ENCODE data around the gene RORC. TPM values are rescaled to one million over a fixed set of nuclear protein-coding genes. Genes with fewer than 3 reads are reported as not detected.

RORC gene
- total RNA-seq, 1 donor from 2014 or later, result 5.9 TPM

GRCh38 chr1:151832318-151832980 lies 847 bp upstream of the RORC start:
- intact Hi-C loops (cut with DNase I), result loop anchor here (2.0 to 10.0 kb wide), 4 partner anchors 42 to 388 kb away; partner anchors contain the start of genes MRPL9 and TDRKH
- DNase-seq (ENCODE audit: low spot score), result peak; percentile 90

- intact Hi-C loops (cut with DNase I), result loop anchor here (5.0 to 10.0 kb wide), 3 partner anchors 69 to 386 kb away; partner anchors contain the start of gene MRPL9
- DNase-seq (ENCODE audit: low spot score), result no peak
Observed at GRCh38 chr1:151831256-151831591, 378 bp downstream of the RORC start.

- intact Hi-C loops (cut with DNase I), result loop anchor here (5.0 to 10.0 kb wide), 3 partner anchors 68 to 385 kb away; partner anchors contain the start of gene MRPL9
- no peak for DNase-seq (ENCODE audit: low spot score)
Observed at GRCh38 chr1:151830055-151830454, 1.5 kb downstream of the RORC start.

GRCh38 chr1:151829352-151830046 lies 2.1 kb downstream of the RORC start:
- intact Hi-C loops (cut with DNase I), result loop anchor here (5.0 to 10.0 kb wide), 3 partner anchors 67 to 385 kb away; partner anchors contain the start of gene MRPL9
- DNase-seq (ENCODE audit: low spot score), result no peak

- intact Hi-C loops (cut with DNase I), result no loop called here
- DNase-seq (ENCODE audit: low spot score), result no peak
Observed at GRCh38 chr1:151828921-151829320, 2.7 kb downstream of the RORC start.

- no peak for DNase-seq (ENCODE audit: low spot score)
- intact Hi-C loops (cut with DNase I), result no loop called here
Observed at GRCh38 chr1:151827853-151828252, 3.7 kb downstream of the RORC start.

- no peak for DNase-seq (ENCODE audit: low spot score)
- intact Hi-C loops (cut with DNase I), result no loop called here
Observed at GRCh38 chr1:151825751-151826660, 5.6 kb downstream of the RORC start.

GRCh38 chr1:151825204-151825603 lies 6.4 kb downstream of the RORC start:
- DNase-seq (ENCODE audit: low spot score), result no peak
- intact Hi-C loops (cut with DNase I), result no loop called here

GRCh38 chr1:151823175-151823574 lies 8.4 kb downstream of the RORC start:
- no peak for DNase-seq (ENCODE audit: low spot score)
- intact Hi-C loops (cut with DNase I), result no loop called here

GRCh38 chr1:151822404-151822803 lies 9.2 kb downstream of the RORC start:
- no peak for DNase-seq (ENCODE audit: low spot score)
- intact Hi-C loops (cut with DNase I), result no loop called here

- DNase-seq (ENCODE audit: low spot score), result no peak
- intact Hi-C loops (cut with DNase I), result no loop called here
Observed at GRCh38 chr1:151820940-151821339, 10.7 kb downstream of the RORC start.

- no peak for DNase-seq (ENCODE audit: low spot score)
- intact Hi-C loops (cut with DNase I), result no loop called here
Observed at GRCh38 chr1:151819976-151820623, 11.5 kb downstream of the RORC start.

GRCh38 chr1:151819227-151819835 lies 12.3 kb downstream of the RORC start:
- DNase-seq (ENCODE audit: low spot score), result no peak

GRCh38 chr1:151817353-151817730 lies 14.3 kb downstream of the RORC start:
- intact Hi-C loops (cut with DNase I), result no loop called here
- DNase-seq (ENCODE audit: low spot score), result no peak

More at GRCh38 chr1:151819227-151819835, 12.3 kb downstream of the RORC start:
- intact Hi-C loops (cut with DNase I), result no loop called here

- DNase-seq (ENCODE audit: low spot score), result no peak
- intact Hi-C loops (cut with DNase I), result no loop called here
Observed at GRCh38 chr1:151816548-151817352, 14.9 kb downstream of the RORC start.

- no peak for DNase-seq (ENCODE audit: low spot score)
- intact Hi-C loops (cut with DNase I), result no loop called here
Observed at GRCh38 chr1:151815716-151816327, 15.8 kb downstream of the RORC start.

- intact Hi-C loops (cut with DNase I), result no loop called here
- no peak for DNase-seq (ENCODE audit: low spot score)
Observed at GRCh38 chr1:151814971-151815545, 16.5 kb downstream of the RORC start.

- intact Hi-C loops (cut with DNase I), result no loop called here
- no peak for DNase-seq (ENCODE audit: low spot score)
Observed at GRCh38 chr1:151814426-151814825, 17.2 kb downstream of the RORC start.

Data from cardiac septum (tissue), 1 donor.